K562 (cell line): ENCODE results near the gene SPATS2. TPM values are rescaled to one million over a fixed set of nuclear protein-coding genes. Genes with fewer than 3 reads are reported as not detected.
A peak's percentile ranks its signal among the peaks of the same experiment; 100 is the strongest.

Experiments used
- ATAC-seq: fragments of 200-7000 bp; cut with Tn5 transposase; 3 replicates; pipeline ENCODE4 v1.9.1; 2020; ENCODE audit warnings: moderate library complexity
- BruUV-seq: library from RNA; stranded (reverse); fragments of 400-500 nt; replicated peaks from 2 replicates; lab custom pipeline; 2021; lab: Mats Ljungman, UMichigan
- CTCF ChIA-PET: fragments of 300-600 bp; formaldehyde crosslinking; extraction: SDS; loops from one replicate; lab custom pipeline; 2021; ENCODE audit warnings: low intra/inter-chr PET ratio; lab: Yijun Ruan, JAX
- POLR2A ChIA-PET: fragments of 300-600, 350-650 bp; sonication (Branson Sonifier 250); formaldehyde crosslinking; extraction: SDS; loops from one replicate; lab custom pipeline; 2021; ENCODE audit warnings: antibody characterized with exemption, inconsistent platforms; lab: Yijun Ruan, JAX
- DNase-seq, 4 experiments: peaks; one replicate each; pipeline versions ENCODE4 v3.0.0 to v3.0.0-alpha.2; 2011 to 2018; ENCODE audit warnings: low spot score in 3 of 4, mixed read lengths in 3 of 4; ENCODE audit errors: extremely low read depth in 1 of 4
- FAIRE-seq: peaks from 2 replicates; lab custom pipeline; 2011; peaks lifted over from hg19 to GRCh38; lab: Jason Lieb, UNC
- H2AFZ ChIP-seq: 2 replicates; pipeline ENCODE4 v1.6.0; 2011; ENCODE audit warnings: low read depth, low read length, control low read depth, inconsistent platforms
- H3K27ac ChIP-seq: fragments of 200-600 bp; 3 replicates; pipeline ENCODE4 v1.8.0; 2011; ENCODE audit warnings: low read depth, mild to moderate bottlenecking, control low read depth, inconsistent platforms, low read length, moderate library complexity, mixed read lengths; ENCODE audit errors: extremely low read depth
- H3K27me3 ChIP-seq, 2 experiments: fragments of 300-600 bp in 1 of 2; 2 replicates in 1 of 2; 3 replicates in 1 of 2; pipeline versions ENCODE4 v1.6.0 to v1.8.0; 2011; ENCODE audit warnings: inconsistent platforms in 2 of 2, low read length in 2 of 2, mild to moderate bottlenecking in 1 of 2, mixed read lengths in 1 of 2, moderate library complexity in 1 of 2; ENCODE audit not compliant: control insufficient read depth in 2 of 2, insufficient read depth in 2 of 2
- H3K36me3 ChIP-seq: fragments of 300-600 bp; 3 replicates; pipeline ENCODE4 v1.8.0; 2011; ENCODE audit warnings: mild to moderate bottlenecking, low read length, inconsistent platforms; ENCODE audit not compliant: control insufficient read depth, insufficient read depth
- H3K4me1 ChIP-seq, 2 experiments: fragments of 200-600 bp in 1 of 2; replicated peaks in 1 of 2; 2 replicates in 1 of 2; 3 replicates in 1 of 2; pipeline versions ENCODE4 v1.5.1 to v1.8.0; 2011; ENCODE audit warnings: inconsistent platforms in 2 of 2, low read length in 2 of 2, mild to moderate bottlenecking in 1 of 2, mixed read lengths in 1 of 2, moderate library complexity in 1 of 2; ENCODE audit not compliant: control insufficient read depth in 2 of 2, insufficient read depth in 2 of 2
- H3K4me2 ChIP-seq: 2 replicates; pipeline ENCODE4 v1.6.1; 2011; ENCODE audit warnings: low read length, control low read depth, inconsistent platforms, mixed read lengths; ENCODE audit not compliant: insufficient read depth
- H3K4me3 ChIP-seq: fragments of 200-600 bp; sonication (generic), shearing (Covaris generic); 2 replicates; pipeline ENCODE4 v1.5.1; 2016; ENCODE audit warnings: control low read depth, inconsistent platforms
- H3K79me2 ChIP-seq: fragments of 200-600 bp; 3 replicates; pipeline ENCODE4 v1.8.0; 2011; ENCODE audit warnings: low read length, inconsistent platforms; ENCODE audit not compliant: control insufficient read depth, insufficient read depth
- H3K9ac ChIP-seq, 2 experiments: 2 replicates each; pipeline versions ENCODE4 v1.6.0 to v1.6.1; 2011; ENCODE audit warnings: low read depth in 2 of 2, low read length in 2 of 2, control low read depth in 1 of 2, inconsistent platforms in 1 of 2, mild to moderate bottlenecking in 1 of 2, mixed read lengths in 1 of 2; ENCODE audit not compliant: insufficient read depth in 1 of 2
- H3K9me1 ChIP-seq: one replicate; pipeline ENCODE4 v1.6.0; 2011; ENCODE audit warnings: inconsistent platforms, mild to moderate bottlenecking, low read length, moderate library complexity; ENCODE audit not compliant: control insufficient read depth, insufficient read depth
- H3K9me3 ChIP-seq: replicated peaks from 2 replicates; pipeline ENCODE4 v1.5.1; 2011; ENCODE audit warnings: low read depth, low read length, inconsistent platforms; ENCODE audit not compliant: control insufficient read depth, insufficient read depth
- H4K20me1 ChIP-seq: replicated peaks from 2 replicates; pipeline ENCODE4 v1.6.1; 2011; ENCODE audit warnings: low read length, inconsistent platforms, mixed read lengths; ENCODE audit not compliant: control insufficient read depth, insufficient read depth
- C11orf30 ChIP-seq: fragments of 450-650 bp; IDR thresholded peaks from 2 replicates; pipeline ENCODE4 v1.6.1; 2016; ENCODE audit warnings: low read depth, mild to moderate bottlenecking
- MAFG ChIP-seq: fragments of 450-650 bp; conservative IDR thresholded peaks from 2 replicates; pipeline ENCODE4 v1.6.1; 2016; ENCODE audit warnings: missing genetic modification characterization, missing compliant biosample characterization
- SMAD3 ChIP-seq: fragments of 450-650 bp; formaldehyde crosslinking; conservative IDR thresholded peaks from 2 replicates; pipeline ENCODE4 v1.4.0; 2020; ENCODE audit warnings: mild to moderate bottlenecking
- ZMIZ1 ChIP-seq, 2 experiments: fragments of 150-350 bp in 1 of 2; IDR thresholded peaks; 2 replicates each; pipeline ENCODE4 v1.6.1; 2012 to 2016; ENCODE audit warnings: low read depth in 2 of 2, low read length in 2 of 2, mild to moderate bottlenecking in 1 of 2, moderate library complexity in 1 of 2
- ZNF316 ChIP-seq: fragments of 450-650 bp; IDR thresholded peaks from 2 replicates; pipeline ENCODE4 v1.6.1; 2016
- WGBS: fragments of 100-300 bp; shearing (Covaris generic); methylation state at CpG from one replicate; pipeline ENCODE4 v1.1.6; 2016; ENCODE audit warnings: low coverage, mixed read lengths; ENCODE audit not compliant: insufficient coverage; ENCODE audit errors: missing lambda C conversion rate; 5-methylcytosine and 5-hydroxymethylcytosine counted together
- in situ Hi-C: fragments of 300-500 bp; cut with MboI; formaldehyde crosslinking; loops from 4 replicates; pipeline ENCODE4 v1.15.0; 2018; ENCODE audit warnings: inconsistent platforms, mixed read lengths
- intact Hi-C: fragments of 100-400 bp; cut with micrococcal nuclease; formaldehyde crosslinking; loops from 2 replicates; pipeline ENCODE4 v1.14.2; 2022
- polyA plus RNA-seq, 8 experiments: library from polyadenylated mRNA; depleted of rRNA in 4 of 8; stranded (reverse) in 5 of 8; unstranded in 3 of 8; fragments of >200 nt; fragmentation: Nextera tagmentation in 2 of 8; fragmentation: Illumina TruSeq in 1 of 8; extraction: Ambion mirVana in 2 of 8; extraction: Trizol in 1 of 8; gene quantifications; 2 replicates each; pipeline versions ENCODE4 v1.2.1 to v1.2.3, GENCODE V29; 2011 to 2014; ENCODE audit warnings: inconsistent platforms in 1 of 8, missing spikeins in 1 of 8
- total RNA-seq, 7 experiments: library from RNA; depleted of rRNA in 6 of 7; stranded (reverse); fragments of >200 nt in 6 of 7; fragmentation: Illumina TruSeq in 2 of 7; extraction: Trizol in 2 of 7; gene quantifications; 2 replicates each; pipeline versions ENCODE4 v1.2.1 to v1.2.3, GENCODE V29; 2011 to 2021; ENCODE audit warnings: low replicate concordance in 1 of 7

SPATS2 gene
- total and polyA plus RNA-seq, 9 of the 15 experiments (the other 6 are each of a cell fraction or from before 2014, with no cell fraction given): 5.4 to 48.2 (median 17.5) TPM

GRCh38 chr12:49397000-49397399, 29.7 kb downstream of the SPATS2 start:
- H3K27me3 ChIP-seq: no peaks in the 10 kb centered on the region
- H3K36me3 ChIP-seq: no peaks in the 10 kb centered on the region
- no peak overlapping the region for H3K4me3 ChIP-seq
- 73% methylated on average over 1 of the region's 1 CpG for WGBS
- H3K27ac ChIP-seq: no peak overlapping the region
- POLR2A ChIA-PET: interaction anchor here (1.1 to 1.3 kb wide), 3 partner anchors 20 to 31 kb away, joined by 3 to 4 read pairs (median 3); partner anchors contain the start of gene SPATS2
- ATAC-seq: no peak
- CTCF ChIA-PET: no interaction called here
- H3K9me3 ChIP-seq: no peaks in the 10 kb centered on the region
- in situ Hi-C loops (no loop called here), intact Hi-C loops (no loop called here)
- H3K9me1 ChIP-seq: no peaks in the 10 kb centered on the region
- H3K4me2 ChIP-seq: no peak overlapping the region
- FAIRE-seq: no peak
- no peak overlapping the region for H3K9ac ChIP-seq
- H4K20me1 ChIP-seq: peaks cover 5% of the 10 kb centered on the region; the same call in 1 of the 2 replicates
- TF ChIP-seq ZMIZ1 (IDR thresholded peaks at IDR 0.05; ENCODE audit: low read depth in 2 of 2, low read length in 2 of 2) (no peak), SMAD3 (CRISPR knock-in tag) (no peak), C11orf30 (peak; percentile 73), MAFG (tag) (peak; percentile 26; the same call in 1 of the 2 replicates), ZNF316 (peak; percentile 82)
- TF ChIP-seq, all 486 proteins: peak for 3
- Histone ChIP-seq H3K79me2 (peaks cover 24% of the 10 kb centered on the region; the same call in 2 of the 3 replicates), H2AFZ (no peak overlapping the region), H3K4me1 (peaks cover 11% of the 10 kb centered on the region in 2 experiments)
- no peak for DNase-seq
- no TSS peak for BruUV-seq
